OCI-LY1 (cell line): ENCODE measurements around the gene CYB5A.

Experiments
- H2AFZ ChIP-seq: fragments of 200-600 bp; sonication (generic), shearing (Covaris generic); 2 replicates; pipeline ENCODE4 v1.6.0; 2014; ENCODE audit warnings: antibody characterized with exemption, mild to moderate bottlenecking, low read length
- H3F3A ChIP-seq: fragments of 200-600 bp; sonication (generic), shearing (Covaris generic); 2 replicates; pipeline ENCODE4 v1.6.0; 2014; ENCODE audit warnings: mild to moderate bottlenecking, antibody characterized with exemption, low read length, moderate library complexity; ENCODE audit not compliant: insufficient read depth
- H3K27ac ChIP-seq: fragments of 200-600 bp; sonication (generic); 2 replicates; pipeline ENCODE4 v1.5.1; 2014; ENCODE audit warnings: low read length, mixed run types, mild to moderate bottlenecking, low read depth; ENCODE audit not compliant: poor library complexity, severe bottlenecking
- H3K27me3 ChIP-seq: fragments of 200-600 bp; sonication (generic); 2 replicates; pipeline ENCODE4 v1.6.0; 2014; ENCODE audit warnings: antibody characterized with exemption, mild to moderate bottlenecking, low read length, moderate library complexity; ENCODE audit not compliant: insufficient read depth
- H3K36me3 ChIP-seq: fragments of 200-600 bp; sonication (generic); 2 replicates; pipeline ENCODE4 v1.6.1; 2014; ENCODE audit warnings: mild to moderate bottlenecking, antibody characterized with exemption, low read length, moderate library complexity, mixed read lengths; ENCODE audit not compliant: insufficient read depth
- H3K4me1 ChIP-seq: fragments of 200-600 bp; sonication (generic); 2 replicates; pipeline ENCODE4 v1.5.1; 2014; ENCODE audit warnings: mild to moderate bottlenecking, low read length, moderate library complexity; ENCODE audit not compliant: insufficient read depth, severe bottlenecking
- H3K4me2 ChIP-seq: fragments of 200-600 bp; sonication (generic), shearing (Covaris generic); 2 replicates; pipeline ENCODE4 v1.6.1; 2014; ENCODE audit warnings: low read length
- H3K4me3 ChIP-seq: fragments of 200-600 bp; sonication (generic); 2 replicates; pipeline ENCODE4 v1.5.1; 2014; ENCODE audit warnings: low read length, low read depth, mild to moderate bottlenecking, mixed read lengths; ENCODE audit not compliant: poor library complexity, severe bottlenecking
- H3K79me2 ChIP-seq: fragments of 200-600 bp; shearing (Covaris generic); 2 replicates; pipeline ENCODE4 v1.6.1; 2016; ENCODE audit warnings: mixed run types, low read length, mixed read lengths; ENCODE audit not compliant: insufficient read depth
- H3K9ac ChIP-seq: fragments of 200-600 bp; sonication (generic), shearing (Covaris generic); 2 replicates; pipeline ENCODE4 v1.6.1; 2014; ENCODE audit warnings: mild to moderate bottlenecking, low read length, mixed read lengths
- H3K9me2 ChIP-seq: fragments of 200-600 bp; sonication (generic), shearing (Covaris generic); 2 replicates; pipeline ENCODE4 v1.6.1; 2014; ENCODE audit warnings: low read depth, mild to moderate bottlenecking, low read length, mixed read lengths
- H3K9me3 ChIP-seq: fragments of 200-600 bp; shearing (Covaris generic); 2 replicates; pipeline ENCODE4 v1.6.1; 2014; ENCODE audit warnings: low read length, mixed read lengths
- H4K20me1 ChIP-seq: fragments of 200-600 bp; sonication (generic), shearing (Covaris generic); 2 replicates; pipeline ENCODE4 v1.6.0; 2016; ENCODE audit warnings: mild to moderate bottlenecking, low read length; ENCODE audit not compliant: insufficient read depth
- EZH2 ChIP-seq: fragments of 200-600 bp; sonication (generic), shearing (Covaris generic); IDR thresholded peaks from 2 replicates; pipeline ENCODE4 v1.8.0; 2017; ENCODE audit warnings: borderline replicate concordance, mixed run types, mild to moderate bottlenecking, antibody characterized with exemption, low read length, moderate library complexity, mixed read lengths
- TF ChIP-seq, protein P1 (sequence below): fragments of 200-600 bp; sonication (generic), shearing (Covaris generic); IDR thresholded peaks from 2 replicates; pipeline ENCODE4 v1.5.1; 2017; ENCODE audit warnings: mild to moderate bottlenecking, antibody characterized with exemption, low read length, moderate library complexity, mixed read lengths

Gene CYB5A

DNA sequence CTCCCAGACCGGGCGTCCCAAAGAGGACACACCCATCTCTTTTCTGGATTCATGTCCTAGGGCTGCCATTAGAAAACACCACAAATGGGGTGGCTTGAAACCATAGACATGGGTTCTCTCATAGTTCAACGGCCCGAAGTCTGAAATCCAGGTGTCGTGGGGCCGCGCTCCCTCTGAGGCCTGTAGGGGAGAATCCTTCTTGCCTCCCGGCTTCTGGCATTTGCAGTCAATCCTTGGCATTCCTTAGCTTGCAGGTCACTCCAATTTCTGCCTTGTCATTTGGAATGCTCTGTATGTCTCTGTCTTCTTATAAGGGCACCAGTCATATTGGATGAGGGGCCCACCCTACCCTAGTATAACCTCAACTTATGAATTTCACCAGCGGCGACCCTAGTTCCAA is 65.1 kb downstream of the CYB5A start:
- no peaks in the 10 kb centered on the region for H3K9me2 ChIP-seq
- TF ChIP-seq, protein P1, sequence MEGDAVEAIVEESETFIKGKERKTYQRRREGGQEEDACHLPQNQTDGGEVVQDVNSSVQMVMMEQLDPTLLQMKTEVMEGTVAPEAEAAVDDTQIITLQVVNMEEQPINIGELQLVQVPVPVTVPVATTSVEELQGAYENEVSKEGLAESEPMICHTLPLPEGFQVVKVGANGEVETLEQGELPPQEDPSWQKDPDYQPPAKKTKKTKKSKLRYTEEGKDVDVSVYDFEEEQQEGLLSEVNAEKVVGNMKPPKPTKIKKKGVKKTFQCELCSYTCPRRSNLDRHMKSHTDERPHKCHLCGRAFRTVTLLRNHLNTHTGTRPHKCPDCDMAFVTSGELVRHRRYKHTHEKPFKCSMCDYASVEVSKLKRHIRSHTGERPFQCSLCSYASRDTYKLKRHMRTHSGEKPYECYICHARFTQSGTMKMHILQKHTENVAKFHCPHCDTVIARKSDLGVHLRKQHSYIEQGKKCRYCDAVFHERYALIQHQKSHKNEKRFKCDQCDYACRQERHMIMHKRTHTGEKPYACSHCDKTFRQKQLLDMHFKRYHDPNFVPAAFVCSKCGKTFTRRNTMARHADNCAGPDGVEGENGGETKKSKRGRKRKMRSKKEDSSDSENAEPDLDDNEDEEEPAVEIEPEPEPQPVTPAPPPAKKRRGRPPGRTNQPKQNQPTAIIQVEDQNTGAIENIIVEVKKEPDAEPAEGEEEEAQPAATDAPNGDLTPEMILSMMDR = no peak
- TF ChIP-seq EZH2 = no peak

DNA sequence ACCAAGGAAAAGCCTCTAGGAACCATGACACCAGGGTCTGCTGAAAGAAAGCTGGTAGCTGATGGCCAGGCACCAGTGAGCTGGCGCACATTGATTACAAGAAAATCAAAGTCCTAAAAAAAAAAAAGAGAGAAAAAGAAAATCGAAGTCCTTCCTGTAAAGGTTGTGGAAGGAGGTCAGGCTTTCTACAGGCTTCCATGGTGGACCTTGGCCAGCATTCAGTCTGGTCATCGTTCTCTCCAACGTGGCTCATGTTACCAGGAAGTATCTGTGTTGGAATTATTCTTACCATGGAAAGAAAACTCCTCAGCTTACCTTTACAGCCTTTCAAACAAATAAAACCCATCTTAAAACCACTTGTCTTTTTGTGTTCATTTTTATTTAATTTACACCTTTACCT is 65.6 kb downstream of the CYB5A start:
- no peak overlapping the region for H2AFZ ChIP-seq
- TF ChIP-seq, protein P1 = no peak
- no peak for TF ChIP-seq EZH2
- no peaks in the 10 kb centered on the region for H3K9me3 ChIP-seq
- no peaks in the 10 kb centered on the region for H3K36me3 ChIP-seq
- no peaks in the 10 kb centered on the region for H4K20me1 ChIP-seq
- H3K27me3 ChIP-seq = 0 out of 2 replicates have a peak, but pooled peaks cover 8% of the 10 kb centered on the region
- H3K79me2 ChIP-seq = no peaks in the 10 kb centered on the region
- no peak overlapping the region for H3K4me2 ChIP-seq
- H3K9me2 ChIP-seq = no peaks in the 10 kb centered on the region
- H3K9ac ChIP-seq = no peak overlapping the region
- no peaks in the 10 kb centered on the region for H3F3A ChIP-seq
- no peak overlapping the region for H3K4me3 ChIP-seq
- H3K4me1 ChIP-seq = no peaks in the 10 kb centered on the region
- no peak overlapping the region for H3K27ac ChIP-seq

More for the DNA sequence above, 65.1 kb downstream of the CYB5A start:
- H3K9ac ChIP-seq = no peak overlapping the region
- H2AFZ ChIP-seq = no peak overlapping the region
- no peaks in the 10 kb centered on the region for H3K4me1 ChIP-seq
- H3K27me3 ChIP-seq = 0 out of 2 replicates have a peak, but pooled peaks cover 8% of the 10 kb centered on the region
- H3F3A ChIP-seq = no peaks in the 10 kb centered on the region
- no peak overlapping the region for H3K4me3 ChIP-seq
- no peaks in the 10 kb centered on the region for H3K36me3 ChIP-seq
- no peak overlapping the region for H3K4me2 ChIP-seq
- H3K9me3 ChIP-seq = no peaks in the 10 kb centered on the region
- no peak overlapping the region for H3K27ac ChIP-seq
- H4K20me1 ChIP-seq = no peaks in the 10 kb centered on the region
- H3K79me2 ChIP-seq = no peaks in the 10 kb centered on the region

DNA sequence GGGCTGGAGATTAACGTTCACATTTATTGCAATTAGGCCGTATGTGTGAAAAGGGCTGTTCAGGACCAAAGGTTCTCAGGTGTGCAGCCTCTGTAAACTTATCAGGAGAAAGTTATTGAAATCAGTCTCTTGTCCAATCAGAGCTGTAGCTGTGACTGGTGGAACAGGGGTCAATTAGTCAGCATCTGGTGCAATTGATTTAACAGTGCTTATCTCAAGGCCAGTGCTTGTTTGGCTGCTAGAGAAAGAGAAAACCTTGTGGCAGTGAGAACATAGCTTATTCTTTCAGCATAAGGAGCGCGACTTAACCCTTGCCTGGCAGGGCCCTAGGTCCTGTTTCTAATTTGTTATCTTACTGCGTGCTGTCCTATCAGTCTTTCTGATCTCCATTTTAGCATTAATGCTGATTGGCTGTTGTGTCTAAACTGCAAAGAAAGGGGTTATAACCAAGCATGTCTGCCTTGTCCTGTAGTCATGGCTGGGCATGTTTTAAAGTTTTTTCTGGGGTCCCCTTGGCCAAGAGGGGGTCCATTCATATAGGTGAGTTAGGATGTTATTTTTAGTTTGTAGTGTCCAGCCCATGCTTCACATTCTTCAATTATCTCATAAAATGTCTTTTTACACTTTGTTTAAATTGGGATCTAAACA is 66.4 kb downstream of the CYB5A start:
- Histone ChIP-seq H2AFZ (no peak overlapping the region), H4K20me1 (no peaks in the 10 kb centered on the region), H3K4me1 (no peaks in the 10 kb centered on the region), H3K27ac (no peak overlapping the region), H3K9ac (no peak overlapping the region), H3K36me3 (no peaks in the 10 kb centered on the region), H3K4me3 (no peak overlapping the region), H3K79me2 (no peaks in the 10 kb centered on the region), H3K27me3 (0 out of 2 replicates have a peak, but pooled peaks cover 8% of the 10 kb centered on the region), H3K9me2 (no peaks in the 10 kb centered on the region), H3K9me3 (no peaks in the 10 kb centered on the region), H3K4me2 (no peak overlapping the region), H3F3A (no peaks in the 10 kb centered on the region)
- TF ChIP-seq EZH2 = no peak
